Measurements from ENCODE around the gene C1orf210.

Gene C1orf210

GRCh38 chr1:43285269-43285990 is at the start of gene C1orf210:
Gene C1orf210, minus strand, starts transcription at chr1:43285581. Its CDS starts 2,311 bp downstream, at chr1:43283270.
- peak; percentile 13 for DNase-seq

- DNase-seq, result no peak
These were observed 49.2 kb upstream of the C1orf210 start for GRCh38 chr1:43334453-43335205.

- DNase-seq, result no peak
These were observed 46.3 kb upstream of the C1orf210 start for GRCh38 chr1:43331688-43332087.

GRCh38 chr1:43329995-43330751 is 44.8 kb upstream of the C1orf210 start:
- peak; percentile 85 for DNase-seq

- no peak for DNase-seq
These were observed 42.3 kb upstream of the C1orf210 start for GRCh38 chr1:43327549-43328292.

GRCh38 chr1:43325381-43325780 is 40.0 kb upstream of the C1orf210 start:
- DNase-seq, result no peak

- no peak for DNase-seq
These were observed 39.4 kb upstream of the C1orf210 start for GRCh38 chr1:43324810-43325209.

GRCh38 chr1:43322506-43322905 is 37.1 kb upstream of the C1orf210 start:
- no peak for DNase-seq

- DNase-seq, result no peak
These were observed 36.0 kb upstream of the C1orf210 start for GRCh38 chr1:43321331-43321891.

GRCh38 chr1:43319766-43320165 is 34.4 kb upstream of the C1orf210 start:
- no peak for DNase-seq

- DNase-seq, result no peak
These were observed 33.9 kb upstream of the C1orf210 start for GRCh38 chr1:43319288-43319687.

GRCh38 chr1:43318831-43319230 is 33.5 kb upstream of the C1orf210 start:
- no peak for DNase-seq

- no peak for DNase-seq
These were observed 32.6 kb upstream of the C1orf210 start for GRCh38 chr1:43317817-43318471.

- DNase-seq, result no peak
These were observed 31.5 kb upstream of the C1orf210 start for GRCh38 chr1:43316738-43317520.

- DNase-seq, result no peak
These were observed 30.8 kb upstream of the C1orf210 start for GRCh38 chr1:43315963-43316737.

GRCh38 chr1:43315481-43315880 is 30.1 kb upstream of the C1orf210 start:
- no peak for DNase-seq

- DNase-seq, result no peak
These were observed 28.9 kb upstream of the C1orf210 start for GRCh38 chr1:43314233-43314632.

- no peak for DNase-seq
These were observed 28.4 kb upstream of the C1orf210 start for GRCh38 chr1:43313771-43314170.

- no peak for DNase-seq
These were observed 27.5 kb upstream of the C1orf210 start for GRCh38 chr1:43312663-43313515.

Measured in activated CD4-positive, alpha-beta T cell treated with anti-CD3 and anti-CD28 coated beads for 48 hours (primary cell).